Vagina (tissue), 2 donors: ENCODE results near the gene BEX3. TPM values are rescaled to one million over a fixed set of nuclear protein-coding genes. Genes with fewer than 3 reads are reported as not detected.

Experiments
- DNase-seq, 2 donors: peaks; one replicate each; pipeline ENCODE4 v3.0.0-alpha.2; 2017; ENCODE audit errors: extremely low spot score in 2 of 2
- H3K27ac ChIP-seq: fragments of 200-600 bp; sonication (generic); one replicate; pipeline ENCODE4 v1.5.1; 2019
- H3K27me3 ChIP-seq: fragments of 200-600 bp; sonication (generic); one replicate; pipeline ENCODE4 v1.5.1; 2019
- H3K36me3 ChIP-seq, 2 donors: fragments of 200-600 bp; sonication (generic); one replicate each; pipeline ENCODE4 v1.5.1; 2017 to 2019
- H3K4me1 ChIP-seq: fragments of 200-600 bp; sonication (generic); one replicate; pipeline ENCODE4 v1.5.1; 2019
- H3K4me3 ChIP-seq, 2 donors: fragments of 200-600 bp; sonication (generic); 1 replicate in 1 of 2; 2 replicates in 1 of 2; pipeline ENCODE4 v1.5.1; 2016 to 2019
- H3K9me3 ChIP-seq: fragments of 200-600 bp; sonication (generic); one replicate; pipeline ENCODE4 v1.5.1; 2019
- CTCF ChIP-seq, 3 experiments: fragments of 450-650 bp in 2 of 3; fragments of 200-600 bp in 1 of 3; sonication (generic) in 1 of 3; IDR thresholded peaks; one replicate each; pipeline ENCODE4 v1.5.1; 2017 to 2019; ENCODE audit warnings: antibody characterized with exemption in 3 of 3, mild to moderate bottlenecking in 2 of 3, moderate library complexity in 2 of 3
- POLR2A ChIP-seq, 2 donors: fragments of 450-650 bp; IDR thresholded peaks; one replicate each; pipeline ENCODE4 v1.6.1; 2017; ENCODE audit warnings: antibody characterized with exemption in 2 of 2, mild to moderate bottlenecking in 2 of 2, moderate library complexity in 2 of 2
- POLR2AphosphoS5 ChIP-seq, 2 donors: sonication (generic); formaldehyde crosslinking; IDR thresholded peaks; one replicate each; pipeline ENCODE4 v1.9.0; 2017; ENCODE audit warnings: antibody characterized with exemption in 2 of 2, mild to moderate bottlenecking in 2 of 2, low read depth in 1 of 2; ENCODE audit not compliant: insufficient read depth in 1 of 2
- intact Hi-C: fragments of 100-400 bp; cut with DNase I; formaldehyde crosslinking; loops from one replicate; pipeline ENCODE4 v1.15.1; 2023
- total RNA-seq: library from RNA; depleted of rRNA; stranded (reverse); fragments of >200 nt; gene quantifications from one replicate; pipeline ENCODE4 v1.2.3, GENCODE V29; 2016

The BEX3 gene
- total RNA-seq, 1 donor from 2014 or later = 77.8 TPM

- H3K4me1 ChIP-seq = no peaks in the 10 kb centered on the region
- no peak for DNase-seq
- no peaks in the 10 kb centered on the region for H3K9me3 ChIP-seq
- no peak for TF ChIP-seq CTCF (IDR thresholded peaks at IDR 0.05)
- no peak for TF ChIP-seq POLR2A (IDR thresholded peaks at IDR 0.05)
- TF ChIP-seq POLR2AphosphoS5 (IDR thresholded peaks at IDR 0.05; ENCODE audit: insufficient read depth in 1 of 2, low read depth in 1 of 2) = no peak
- H3K27me3 ChIP-seq = no peaks in the 10 kb centered on the region
- H3K36me3 ChIP-seq = no peaks in the 10 kb centered on the region
- intact Hi-C loops = no loop called here
- H3K27ac ChIP-seq = no peak overlapping the region
- no peak overlapping the region for H3K4me3 ChIP-seq
These were observed 17.1 kb downstream of the BEX3 start for GRCh38 chrX:103393487-103393886.

GRCh38 chrX:103396186-103396585 is 19.8 kb downstream of the BEX3 start:
- Histone ChIP-seq H3K4me3 (no peak overlapping the region), H3K4me1 (no peaks in the 10 kb centered on the region), H3K27ac (no peak overlapping the region), H3K36me3 (no peaks in the 10 kb centered on the region), H3K27me3 (no peaks in the 10 kb centered on the region), H3K9me3 (no peaks in the 10 kb centered on the region)
- intact Hi-C loops = no loop called here
- DNase-seq = no peak
- TF ChIP-seq CTCF (IDR thresholded peaks at IDR 0.05) = no peak
- no peak for TF ChIP-seq POLR2A (IDR thresholded peaks at IDR 0.05)
- TF ChIP-seq POLR2AphosphoS5 (IDR thresholded peaks at IDR 0.05; ENCODE audit: insufficient read depth in 1 of 2, low read depth in 1 of 2) = no peak

GRCh38 chrX:103396660-103397059 is 20.3 kb downstream of the BEX3 start:
- DNase-seq = no peak
- Histone ChIP-seq H3K36me3 (no peaks in the 10 kb centered on the region), H3K4me1 (no peaks in the 10 kb centered on the region), H3K27ac (no peak overlapping the region), H3K9me3 (no peaks in the 10 kb centered on the region), H3K27me3 (no peaks in the 10 kb centered on the region), H3K4me3 (no peak overlapping the region)
- intact Hi-C loops = no loop called here
- TF ChIP-seq CTCF (IDR thresholded peaks at IDR 0.05) = no peak
- no peak for TF ChIP-seq POLR2AphosphoS5 (IDR thresholded peaks at IDR 0.05; ENCODE audit: insufficient read depth in 1 of 2, low read depth in 1 of 2)

- Histone ChIP-seq H3K4me3 (no peak overlapping the region), H3K27me3 (no peaks in the 10 kb centered on the region), H3K9me3 (no peaks in the 10 kb centered on the region), H3K4me1 (no peaks in the 10 kb centered on the region), H3K27ac (no peak overlapping the region), H3K36me3 (no peaks in the 10 kb centered on the region)
- no peak for TF ChIP-seq POLR2A (IDR thresholded peaks at IDR 0.05)
- no peak for TF ChIP-seq CTCF (IDR thresholded peaks at IDR 0.05)
- no peak for TF ChIP-seq POLR2AphosphoS5 (IDR thresholded peaks at IDR 0.05; ENCODE audit: insufficient read depth in 1 of 2, low read depth in 1 of 2)
- intact Hi-C loops = no loop called here
- DNase-seq = no peak
These were observed 21.4 kb downstream of the BEX3 start for GRCh38 chrX:103397707-103398106.

GRCh38 chrX:103398421-103398864 is 22.1 kb downstream of the BEX3 start:
- H3K36me3 ChIP-seq = no peaks in the 10 kb centered on the region
- H3K9me3 ChIP-seq = no peaks in the 10 kb centered on the region
- TF ChIP-seq POLR2AphosphoS5 (IDR thresholded peaks at IDR 0.05; ENCODE audit: insufficient read depth in 1 of 2, low read depth in 1 of 2) = no peak
- TF ChIP-seq POLR2A (IDR thresholded peaks at IDR 0.05) = no peak
- TF ChIP-seq CTCF (IDR thresholded peaks at IDR 0.05) = no peak
- no peak overlapping the region for H3K27ac ChIP-seq
- no peak for DNase-seq
- H3K4me3 ChIP-seq = no peak overlapping the region
- no peaks in the 10 kb centered on the region for H3K4me1 ChIP-seq
- intact Hi-C loops = no loop called here
- no peaks in the 10 kb centered on the region for H3K27me3 ChIP-seq
